Psoas muscle (tissue), 8 donors: ENCODE results near the gene CACNG1. TPM values are rescaled to one million over a fixed set of nuclear protein-coding genes. Genes with fewer than 3 reads are reported as not detected.

Source experiments
- ATAC-seq, 4 donors: fragments of 200-7000 bp; cut with Tn5 transposase; one replicate each; pipeline ENCODE4 v1.9.1; 2020; ENCODE audit warnings: moderate library complexity in 3 of 4, mild to moderate bottlenecking in 2 of 4
- DNase-seq, 2 donors: peaks; one replicate each; pipeline ENCODE4 v3.0.0-alpha.2; 2020
- H3K27ac ChIP-seq: fragments of 200-600 bp; one replicate; pipeline ENCODE4 v1.8.0; 2022
- H3K27me3 ChIP-seq, 3 donors: fragments of 200-600 bp in 1 of 3; one replicate each; pipeline versions ENCODE4 v1.6.1 to v1.8.0; 2013 to 2022; ENCODE audit warnings: low read length in 2 of 3, mild to moderate bottlenecking in 2 of 3, moderate library complexity in 1 of 3; ENCODE audit not compliant: insufficient read depth in 3 of 3
- H3K36me3 ChIP-seq, 2 donors: fragments of 200-600 bp in 1 of 2; one replicate each; pipeline versions ENCODE4 v1.6.1 to v1.8.0; 2013 to 2022; ENCODE audit warnings: low read depth in 1 of 2, mild to moderate bottlenecking in 1 of 2, moderate library complexity in 1 of 2; ENCODE audit not compliant: insufficient read depth in 1 of 2
- H3K4me1 ChIP-seq: fragments of 200-600 bp; one replicate; pipeline ENCODE4 v1.8.0; 2022
- H3K4me3 ChIP-seq: fragments of 200-600 bp; one replicate; pipeline ENCODE4 v1.8.0; 2022; ENCODE audit warnings: mild to moderate bottlenecking
- H3K9me3 ChIP-seq: fragments of 200-600 bp; one replicate; pipeline ENCODE4 v1.8.0; 2022
- CTCF ChIP-seq: fragments of 200-600 bp; IDR thresholded peaks from one replicate; pipeline ENCODE4 v1.8.0; 2022; ENCODE audit warnings: antibody characterized with exemption
- WGBS, 3 donors: extraction: QIAGEN DNeasy Blood & Tissue Kit; methylation state at CpG; one replicate each; pipeline versions ENCODE4 v1.1.6 to v1.1.7; 2013; 5-methylcytosine and 5-hydroxymethylcytosine counted together
- intact Hi-C, 2 donors: fragments of 100-400 bp; cut with DNase I; formaldehyde crosslinking; loops; one replicate each; pipeline versions ENCODE4 v1.11.0 to v1.14.2; 2022
- polyA plus RNA-seq, 3 donors: library from polyadenylated mRNA; stranded (reverse); fragments of 200-250 nt; gene quantifications; one replicate each; pipeline ENCODE4 v1.2.3, GENCODE V29; 2013
- total RNA-seq, 4 donors: library from RNA; stranded (reverse); fragmentation: NEBNext Ultra II Directional in 2 of 4; extraction: Animal tissue kit (Norgen Biotek cat#: 25700) in 2 of 4; gene quantifications; one replicate each; pipeline versions ENCODE4 v1.2.1 to v1.2.4, GENCODE V29; 2021 to 2023
- donor health status: healthy with polysubstance abuse.
- donor health status: DM: no; HTN: no; CAD: no; lungs with moderate emphysema.
- donor health status: Bipolar disorder and iron deficiency.
- donor health status: healthy.
- donor health status: DM: yes; HTN: yes; CAD: no.
- donor health status: DM: no; HTN: no; CAD: no.
- donor health status: DM: no; HTN: no; CAD: no.
- donor health status: DM: yes; HTN: yes; CAD: no.

The CACNG1 gene
- total and polyA plus RNA-seq, 7 donors, result 20.3 to 312 (median 72.5) TPM

- 53 to 90% (median 67%) methylated on average over 6 of the region's 6 CpGs for WGBS, 3 donors
- Histone ChIP-seq H3K36me3 (peaks cover 0 to 11% of the 10 kb centered on the region in 2 donors), H3K4me3 (no peak overlapping the region), H3K9me3 (no peaks in the 10 kb centered on the region), H3K27ac (no peak overlapping the region), H3K4me1 (no peaks in the 10 kb centered on the region), H3K27me3 (no peaks in the 10 kb centered on the region)
- ATAC-seq (no peak), DNase-seq (no peak)
- intact Hi-C loops, result no loop called here
- TF ChIP-seq CTCF, result no peak
These were observed 18.8 kb downstream of the CACNG1 start for GRCh38 chr17:67063141-67063540.

GRCh38 chr17:67066717-67067116 lies 22.4 kb downstream of the CACNG1 start:
- Histone ChIP-seq H3K4me3 (no peak overlapping the region), H3K27me3 (no peaks in the 10 kb centered on the region), H3K9me3 (no peaks in the 10 kb centered on the region), H3K36me3 (peaks cover 0 to 7% of the 10 kb centered on the region in 2 donors), H3K27ac (no peak overlapping the region), H3K4me1 (peaks cover 8% of the 10 kb centered on the region)
- ATAC-seq (peak in 1 of 4 donors; percentile 34), DNase-seq (no peak)
- no peak for TF ChIP-seq CTCF
- intact Hi-C loops, result no loop called here
- 33 to 59% (median 41%) methylated on average over 2 of the region's 2 CpGs for WGBS, 3 donors

- TF ChIP-seq CTCF, result no peak
- 80 to 88% (median 82%) methylated on average over 13 of the region's 13 CpGs for WGBS, 3 donors
- no peak for DNase-seq
- no peak overlapping the region for H3K4me3 ChIP-seq
- H3K4me1 ChIP-seq, result peaks cover 8% of the 10 kb centered on the region
- intact Hi-C loops, result no loop called here
- H3K36me3 ChIP-seq, result peaks cover 0 to 7% of the 10 kb centered on the region in 2 donors
- no peak for ATAC-seq
- H3K9me3 ChIP-seq, result no peaks in the 10 kb centered on the region
- no peak overlapping the region for H3K27ac ChIP-seq
- no peaks in the 10 kb centered on the region for H3K27me3 ChIP-seq
These were observed 23.5 kb downstream of the CACNG1 start for GRCh38 chr17:67067571-67068482.

DNA sequence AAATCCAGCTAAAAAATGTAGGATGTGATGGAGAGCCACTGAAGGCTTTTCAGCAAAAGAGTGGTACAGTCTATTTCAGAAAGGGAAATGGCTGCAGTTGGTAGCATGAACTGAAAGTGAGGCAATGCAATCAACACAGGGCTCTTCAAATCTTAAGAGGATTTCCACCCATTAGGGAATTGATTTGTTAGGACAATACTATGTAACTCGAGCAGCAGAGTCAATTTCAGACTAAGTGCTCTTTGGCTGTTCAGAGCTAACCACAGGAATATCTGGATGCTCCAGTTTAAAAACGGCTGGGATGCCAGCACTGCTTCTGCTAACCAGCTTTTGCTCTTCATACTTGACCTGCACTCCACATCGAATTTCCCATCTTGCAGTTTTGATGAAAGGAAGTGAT lies 24.6 kb downstream of the CACNG1 start:
- H3K36me3 ChIP-seq, result peaks cover 0 to 7% of the 10 kb centered on the region in 2 donors
- DNase-seq (no peak), ATAC-seq (peak in 1 of 4 donors; percentile 12)
- no peaks in the 10 kb centered on the region for H3K9me3 ChIP-seq
- H3K4me1 ChIP-seq, result peaks cover 8% of the 10 kb centered on the region
- intact Hi-C loops, result no loop called here
- 33 to 37% (median 37%) methylated on average over 3 of the region's 3 CpGs for WGBS, 3 donors
- no peaks in the 10 kb centered on the region for H3K27me3 ChIP-seq
- H3K4me3 ChIP-seq, result no peak overlapping the region
- TF ChIP-seq CTCF, result no peak
- H3K27ac ChIP-seq, result no peak overlapping the region
